NCI-H526 (cell line): ENCODE results near the gene CDIPT.

Experiments used
- DNase-seq, 2 experiments: peaks; one replicate each; lab custom pipeline; 2025; lab: John Stamatoyannopoulos, UW

Gene CDIPT

GRCh38 chr16:29825145-29826044 is 37.6 kb downstream of the CDIPT start:
- DNase-seq: no peak

- DNase-seq: no peak
Measured at GRCh38 chr16:29824589-29825144, 38.4 kb downstream of the CDIPT start.

- no peak for DNase-seq
Measured at GRCh38 chr16:29821643-29822115, 41.3 kb downstream of the CDIPT start.

GRCh38 chr16:29820730-29821642 is 42.0 kb downstream of the CDIPT start:
- no peak for DNase-seq

GRCh38 chr16:29820271-29820701 is 42.7 kb downstream of the CDIPT start, which contains the start of gene MVP:
Gene MVP, plus strand, starts transcription at chr16:29820462. Its CDS starts 10,088 bp downstream, at chr16:29830550.
- DNase-seq: peak in 1 of 2 experiments; percentile 38

GRCh38 chr16:29819506-29819905 is 43.5 kb downstream of the CDIPT start:
- peak in 1 of 2 experiments; percentile 35 for DNase-seq

GRCh38 chr16:29818082-29818481 is 44.9 kb downstream of the CDIPT start:
- no peak for DNase-seq

GRCh38 chr16:29816694-29817441 is 46.2 kb downstream of the CDIPT start:
- peak; percentile 71 to 82 for DNase-seq

- peak; percentile 97 to 99 for DNase-seq
Measured at GRCh38 chr16:29815793-29816693, 47.0 kb downstream of the CDIPT start, which contains the start of gene PAGR1. Gene PAGR1, plus strand, starts transcription at chr16:29816152. Its CDS starts 374 bp downstream, at chr16:29816526.

GRCh38 chr16:29815032-29815721 is 47.8 kb downstream of the CDIPT start:
- DNase-seq: peak; percentile 45 to 73

GRCh38 chr16:29814592-29814991 is 48.4 kb downstream of the CDIPT start:
- DNase-seq: no peak

- peak in 1 of 2 experiments; percentile 30 for DNase-seq
Measured at GRCh38 chr16:29813644-29814562, 49.1 kb downstream of the CDIPT start.

- peak in 1 of 2 experiments; percentile 30 for DNase-seq
Measured at GRCh38 chr16:29812754-29813643, 50.0 kb downstream of the CDIPT start.

- peak; percentile 83 to 90 for DNase-seq
Measured at GRCh38 chr16:29811896-29812665, 50.9 kb downstream of the CDIPT start, which contains the start of gene PRRT2. Gene PRRT2, plus strand, starts transcription at chr16:29812193. Its CDS starts 862 bp downstream, at chr16:29813055.

GRCh38 chr16:29811170-29811895 is 51.7 kb downstream of the CDIPT start:
- DNase-seq: peak; percentile 96 to 99
